Ishikawa (cell line): ENCODE measurements around the gene FOXJ3.

Experiments used
- CEBPB ChIP-seq: IDR thresholded peaks from 2 replicates; pipeline ENCODE4 v1.6.1; 2012
- CREB1 ChIP-seq: IDR thresholded peaks from 2 replicates; pipeline ENCODE4 v1.6.1; 2012; ENCODE audit warnings: low read depth
- EGR1 ChIP-seq: IDR thresholded peaks from 2 replicates; pipeline ENCODE4 v1.6.1; 2012
- EP300 ChIP-seq: IDR thresholded peaks from 2 replicates; pipeline ENCODE4 v1.6.1; 2012; ENCODE audit warnings: borderline replicate concordance
- FOXM1 ChIP-seq: IDR thresholded peaks from 2 replicates; pipeline ENCODE4 v1.6.1; 2012; ENCODE audit warnings: low read depth, borderline replicate concordance
- MAX ChIP-seq: IDR thresholded peaks from 2 replicates; pipeline ENCODE4 v1.6.1; 2012
- NFIC ChIP-seq: IDR thresholded peaks from 2 replicates; pipeline ENCODE4 v1.6.1; 2012
- RAD21 ChIP-seq: IDR thresholded peaks from 2 replicates; pipeline ENCODE4 v1.6.1; 2012; ENCODE audit warnings: low read depth
- REST ChIP-seq: IDR thresholded peaks from 2 replicates; pipeline ENCODE4 v1.6.1; 2012; ENCODE audit warnings: low read depth, mild to moderate bottlenecking
- TAF1 ChIP-seq: IDR thresholded peaks from 2 replicates; pipeline ENCODE4 v1.6.1; 2012; ENCODE audit warnings: low read depth, mild to moderate bottlenecking
- TCF12 ChIP-seq: IDR thresholded peaks from 2 replicates; pipeline ENCODE4 v1.6.1; 2012; ENCODE audit warnings: low read depth
- TEAD4 ChIP-seq: IDR thresholded peaks from 2 replicates; pipeline ENCODE4 v1.6.1; 2012
- USF1 ChIP-seq: IDR thresholded peaks from 2 replicates; pipeline ENCODE4 v1.6.1; 2012
- YY1 ChIP-seq: IDR thresholded peaks from 2 replicates; pipeline ENCODE4 v1.6.1; 2012; ENCODE audit warnings: low read depth
- ZBTB7A ChIP-seq: IDR thresholded peaks from 2 replicates; pipeline ENCODE4 v1.6.1; 2012; ENCODE audit warnings: low read depth

The FOXJ3 gene

DNA sequence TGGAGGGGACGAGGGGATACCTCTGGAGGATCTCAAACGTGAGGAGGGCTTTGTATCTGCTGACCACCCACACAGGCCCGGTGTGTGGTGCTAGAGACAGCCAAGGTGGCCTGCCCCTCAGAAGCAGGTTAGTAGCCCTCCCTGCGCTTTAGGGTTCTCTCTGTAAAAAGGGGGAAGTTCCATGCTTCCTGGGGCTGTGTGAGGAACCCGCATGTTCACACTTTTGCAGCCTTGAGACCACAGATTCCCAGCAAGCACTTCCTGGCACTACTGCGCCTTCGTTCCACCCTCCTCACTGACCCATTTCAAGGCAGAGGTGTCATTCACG is 189.7 kb downstream of the FOXJ3 start:
- no peak for TF ChIP-seq CEBPB

DNA sequence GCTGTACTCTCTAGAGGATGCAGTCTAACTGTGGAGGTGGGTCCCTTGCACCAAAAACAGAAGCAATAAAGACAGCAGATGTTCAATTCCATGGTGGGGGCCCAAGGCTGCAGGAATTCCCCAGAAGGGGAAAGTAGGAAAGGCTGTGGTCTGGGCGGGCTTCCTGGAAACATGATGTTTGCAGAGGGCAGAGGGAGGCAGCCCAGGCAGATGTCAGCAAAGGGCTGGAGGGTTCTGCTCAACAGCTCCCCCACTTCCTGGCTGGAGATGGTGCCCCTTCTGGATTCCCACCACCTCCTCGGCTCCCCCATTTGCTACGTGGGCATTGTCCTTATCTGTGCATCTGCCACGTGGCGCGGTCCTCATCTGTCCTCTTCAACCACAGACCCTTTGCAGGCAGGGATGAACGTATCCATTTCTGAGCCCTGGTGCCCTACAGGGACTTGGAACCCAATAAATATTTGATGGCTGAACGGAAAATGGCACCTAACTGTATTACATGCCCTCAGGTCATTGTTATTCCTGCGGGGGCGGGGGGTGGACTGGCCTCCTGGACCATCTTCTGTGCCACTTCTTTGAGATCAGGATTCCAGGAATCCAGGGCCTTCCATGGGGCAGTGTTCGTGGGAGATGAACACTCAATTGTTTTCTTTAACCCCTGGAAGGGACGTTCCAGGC is 190.2 kb downstream of the FOXJ3 start:
- TF ChIP-seq RAD21 (no peak), FOXM1 (no peak), MAX (no peak), REST (no peak), YY1 (no peak), EP300 (no peak), TCF12 (no peak), NFIC (no peak), CREB1 (no peak)

GRCh38 chr1:42143896-42144710 is 190.9 kb downstream of the FOXJ3 start:
- TF ChIP-seq CREB1 (no peak), EP300 (no peak), TEAD4 (no peak), ZBTB7A (no peak), CEBPB (no peak), TAF1 (no peak), NFIC (no peak), TCF12 (no peak), MAX (no peak), YY1 (no peak), FOXM1 (no peak), USF1 (no peak), REST (no peak), EGR1 (no peak), RAD21 (no peak)

DNA sequence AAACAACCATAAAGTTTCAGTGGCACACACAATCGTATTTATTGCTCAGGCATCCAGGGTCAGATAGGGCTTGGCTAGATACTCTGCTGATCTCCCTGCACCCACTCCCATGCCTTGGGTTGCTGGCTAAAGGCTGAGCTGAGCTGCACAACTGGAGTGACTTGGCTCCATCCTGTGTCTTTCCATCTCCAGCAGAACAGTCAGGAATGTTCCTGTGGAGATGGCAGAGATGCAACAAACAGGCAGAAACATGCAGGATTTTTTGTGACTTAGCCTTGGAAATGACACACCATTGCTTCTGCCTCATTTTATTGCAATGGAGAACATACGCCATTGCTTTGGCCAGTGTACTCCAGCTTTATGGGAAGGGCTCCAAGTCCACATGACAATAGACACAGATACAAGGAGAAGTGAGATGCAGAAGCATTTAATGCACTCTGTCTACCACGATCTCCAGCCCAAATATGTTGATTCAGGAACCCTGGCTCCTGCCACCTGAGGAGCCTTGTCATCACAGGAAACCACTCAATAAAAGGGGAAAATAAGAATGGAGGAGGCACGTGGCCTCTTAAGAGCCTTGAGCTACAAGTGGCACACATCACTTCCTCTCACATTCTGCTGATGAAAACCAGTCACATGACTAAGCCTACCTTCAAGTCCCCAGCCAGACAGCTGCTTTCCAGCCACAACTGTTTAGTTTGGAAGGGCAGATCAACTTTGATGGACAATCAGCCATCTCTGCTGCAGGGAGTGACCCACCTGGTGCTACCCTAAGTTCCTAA is 191.9 kb downstream of the FOXJ3 start:
- TF ChIP-seq REST: no peak
- TF ChIP-seq YY1: no peak
- TF ChIP-seq EP300: no peak
- no peak for TF ChIP-seq NFIC
- peak; percentile 58; the same call in 1 of the 2 replicates for TF ChIP-seq USF1
- no peak for TF ChIP-seq RAD21
